Activated CD8-positive, alpha-beta memory T cell treated with anti-CD3 and anti-CD28 coated beads, Interleukin-2, amount 50 U/mL, for 4 hours (primary cell): ENCODE measurements around the gene GNAQ.
"Not testable (repeated sequence)": the region's sequence is repeated elsewhere in the genome, so short reads cannot be mapped to it uniquely, and the experiment has no call there.

Source experiments
- DNase-seq: peaks from one replicate; pipeline ENCODE4 v3.0.0-alpha.2; 2020

Gene GNAQ

GRCh38 chr9:77898864-77899263 is 132.7 kb downstream of the GNAQ start:
- no peak for DNase-seq

GRCh38 chr9:77896938-77897667 is 134.5 kb downstream of the GNAQ start:
- no peak for DNase-seq

- DNase-seq: no peak
Measured at GRCh38 chr9:77896269-77896937, 135.2 kb downstream of the GNAQ start.

GRCh38 chr9:77893706-77894105 is 137.9 kb downstream of the GNAQ start:
- no peak for DNase-seq

GRCh38 chr9:77892955-77893514 is 138.6 kb downstream of the GNAQ start:
- no peak for DNase-seq

GRCh38 chr9:77892171-77892570 is 139.4 kb downstream of the GNAQ start:
- DNase-seq: no peak

GRCh38 chr9:77891128-77891800 is 140.3 kb downstream of the GNAQ start:
- no peak for DNase-seq

- DNase-seq: no peak
Measured at GRCh38 chr9:77887662-77888061, 143.9 kb downstream of the GNAQ start.

GRCh38 chr9:77885104-77885672 is 146.4 kb downstream of the GNAQ start:
- no peak for DNase-seq

- DNase-seq: no peak
Measured at GRCh38 chr9:77883846-77884771, 147.5 kb downstream of the GNAQ start.

GRCh38 chr9:77883133-77883532 is 148.5 kb downstream of the GNAQ start:
- DNase-seq: no peak

- no peak for DNase-seq
Measured at GRCh38 chr9:77882294-77882693, 149.3 kb downstream of the GNAQ start.

GRCh38 chr9:77881634-77882033 is 150.0 kb downstream of the GNAQ start:
- not testable (repeated sequence) for DNase-seq

GRCh38 chr9:77881111-77881510 is 150.5 kb downstream of the GNAQ start:
- DNase-seq: no peak

- DNase-seq: no peak
Measured at GRCh38 chr9:77879437-77879943, 152.1 kb downstream of the GNAQ start.

GRCh38 chr9:77878793-77879192 is 152.8 kb downstream of the GNAQ start:
- not testable (repeated sequence) for DNase-seq

- DNase-seq: no peak
Measured at GRCh38 chr9:77877976-77878375, 153.6 kb downstream of the GNAQ start.

GRCh38 chr9:77876590-77876989 is 155.0 kb downstream of the GNAQ start:
- DNase-seq: no peak

- no peak for DNase-seq
Measured at GRCh38 chr9:77876091-77876490, 155.5 kb downstream of the GNAQ start.

GRCh38 chr9:77872863-77873262 is 158.7 kb downstream of the GNAQ start:
- no peak for DNase-seq

- no peak for DNase-seq
Measured at GRCh38 chr9:77872177-77872576, 159.4 kb downstream of the GNAQ start.

GRCh38 chr9:77871483-77871882 is 160.1 kb downstream of the GNAQ start:
- no peak for DNase-seq
